SK-N-SH treated with all-trans-retinoic acid at 6 μM for 48 hours (cell line): Measurements from ENCODE around the gene DPF3.

Experiments used
- BACH2 ChIP-seq: fragments of 250-450 bp; sonication (Bioruptor Pico); IDR thresholded peaks from 2 replicates; pipeline ENCODE4 v1.9.0; 2021; ENCODE audit warnings: mild to moderate bottlenecking, borderline replicate concordance
- OSR1 ChIP-seq: fragments of 250-450 bp; sonication (Bioruptor Pico); IDR thresholded peaks from 2 replicates; pipeline ENCODE4 v1.8.0; 2022; ENCODE audit warnings: moderate library complexity, mild to moderate bottlenecking, inconsistent platforms
- TOX ChIP-seq: fragments of 250-450 bp; sonication (Bioruptor Pico); IDR thresholded peaks from 2 replicates; pipeline ENCODE4 v1.8.0; 2021; ENCODE audit warnings: mild to moderate bottlenecking, moderate library complexity, borderline replicate concordance
- ZC3H10 ChIP-seq: fragments of 250-450 bp; sonication (Bioruptor Pico); IDR thresholded peaks from 2 replicates; pipeline ENCODE4 v1.5.1; 2021; ENCODE audit warnings: mild to moderate bottlenecking, moderate library complexity
- ZFP30 ChIP-seq: fragments of 450-650 bp; formaldehyde crosslinking; IDR thresholded peaks from 2 replicates; pipeline ENCODE4 v1.5.0; 2022; ENCODE audit warnings: mild to moderate bottlenecking, moderate library complexity

DNA sequence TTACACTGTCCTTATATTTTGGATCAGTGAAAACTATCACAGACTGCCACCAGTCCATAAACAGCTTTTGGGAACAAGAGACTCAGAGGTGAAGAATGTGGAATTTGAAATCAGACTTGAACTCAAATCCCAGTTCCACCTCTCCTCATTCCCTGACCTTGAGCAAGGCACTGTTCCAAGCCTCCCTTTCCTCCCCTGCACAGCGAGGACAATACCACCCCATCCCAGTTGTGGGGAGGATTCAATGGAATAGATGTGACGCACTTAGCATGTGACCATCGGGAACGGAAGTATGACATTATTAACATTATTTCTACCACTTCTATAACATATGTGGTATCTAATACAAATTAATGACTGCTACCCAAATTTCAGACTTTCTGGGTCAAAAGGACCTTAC lies 63.5 kb downstream of the DPF3 start:
- no peak for TF ChIP-seq BACH2 (CRISPR knock-in tag)
- no peak for TF ChIP-seq ZFP30
- TF ChIP-seq ZC3H10: no peak
- TF ChIP-seq OSR1 (CRISPR knock-in tag): no peak
- TF ChIP-seq TOX (CRISPR knock-in tag): no peak
